Anterior cingulate cortex (tissue), 58 donors: Measurements from ENCODE around the gene OR2V2.

ENCODE experiments used
- DNase-seq, 58 donors: peaks; one replicate each; lab custom pipeline; 2025; lab: John Stamatoyannopoulos, UW

OR2V2 gene

GRCh38 chr5:181138258-181138657 is 9.1 kb upstream of the OR2V2 start:
- no peak for DNase-seq

GRCh38 chr5:181140766-181141165 is 6.6 kb upstream of the OR2V2 start:
- no peak for DNase-seq

- no peak for DNase-seq
Measured at GRCh38 chr5:181142054-181142453, 5.3 kb upstream of the OR2V2 start.

- no peak for DNase-seq
Measured at GRCh38 chr5:181145133-181145532, 2.3 kb upstream of the OR2V2 start.

GRCh38 chr5:181149355-181149754 is 2.0 kb downstream of the OR2V2 start:
- DNase-seq: no peak

GRCh38 chr5:181149806-181150733 is 2.7 kb downstream of the OR2V2 start:
- no peak for DNase-seq

GRCh38 chr5:181151146-181151545 is 3.8 kb downstream of the OR2V2 start:
- DNase-seq: no peak

GRCh38 chr5:181152406-181152805 is 5.0 kb downstream of the OR2V2 start:
- DNase-seq: no peak

- DNase-seq: no peak
Measured at GRCh38 chr5:181153814-181154213, 6.4 kb downstream of the OR2V2 start.

GRCh38 chr5:181156758-181157157 is 9.4 kb downstream of the OR2V2 start:
- no peak for DNase-seq

GRCh38 chr5:181158869-181159268 is 11.5 kb downstream of the OR2V2 start:
- no peak for DNase-seq

GRCh38 chr5:181159286-181160151 is 12.1 kb downstream of the OR2V2 start:
- DNase-seq: peak in 56 of 58 donors; percentile 20 to 94 (median 76)

- peak in 47 of 58 donors; percentile 5 to 73 (median 40) for DNase-seq
Measured at GRCh38 chr5:181160152-181160754, 12.9 kb downstream of the OR2V2 start.

GRCh38 chr5:181160755-181161533 is 13.6 kb downstream of the OR2V2 start:
- peak in 57 of 58 donors; percentile 7 to 86 (median 70) for DNase-seq

GRCh38 chr5:181161534-181162175 is 14.3 kb downstream of the OR2V2 start:
- DNase-seq: peak in 2 of 58 donors; percentile 28 to 61

GRCh38 chr5:181163487-181164075 is 16.2 kb downstream of the OR2V2 start:
- no peak for DNase-seq

- no peak for DNase-seq
Measured at GRCh38 chr5:181164076-181164952, 16.9 kb downstream of the OR2V2 start.
